Measurements from ENCODE around the gene LRRC3. TPM values are rescaled to one million over a fixed set of nuclear protein-coding genes. Genes with fewer than 3 reads are reported as not detected.
A peak's percentile ranks its signal among the peaks of the same experiment; 100 is the strongest.

The LRRC3 gene
- total RNA-seq, 3 donors from 2014 or later: 2.1 to 17.9 (median 2.7) TPM

DNA sequence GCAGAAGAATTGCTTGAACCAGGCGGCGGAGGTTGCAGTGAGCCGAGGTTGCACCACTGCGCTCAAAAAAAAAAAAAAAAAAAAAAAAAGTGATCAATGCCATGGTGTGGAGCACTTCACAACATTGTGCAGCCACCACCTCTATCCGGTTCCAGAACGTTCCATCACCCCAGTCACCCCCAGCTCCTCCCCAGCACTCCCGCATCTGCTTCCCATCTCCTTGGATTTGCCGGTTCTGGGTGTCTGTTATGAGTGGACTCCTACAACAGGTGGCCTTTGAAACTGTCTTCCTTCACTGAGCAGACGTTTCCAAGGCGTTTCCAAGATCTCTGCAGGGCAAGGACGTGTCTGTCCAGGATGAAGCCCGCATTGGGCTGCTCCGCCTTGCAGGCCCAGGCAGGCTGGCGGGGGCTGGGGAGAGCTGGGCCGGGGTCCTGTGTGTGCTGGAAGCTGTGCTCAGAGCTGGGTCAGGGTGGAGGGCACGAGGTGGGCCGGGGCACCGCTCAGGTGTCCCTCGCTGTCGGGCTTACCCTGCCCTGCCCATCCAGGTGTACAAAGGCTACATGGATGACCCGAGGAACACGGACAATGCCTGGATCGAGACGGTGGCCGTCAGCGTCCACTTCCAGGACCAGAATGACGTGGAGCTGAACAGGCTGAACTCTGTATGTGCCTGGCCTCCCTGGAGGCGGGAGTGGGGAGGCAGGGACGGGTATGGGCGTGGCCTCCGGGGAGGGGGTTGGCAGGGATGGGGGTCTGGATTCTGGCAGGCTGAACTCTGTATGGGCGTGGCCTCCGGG, 14.9 kb upstream of the LRRC3 start:
- H3K4me3 ChIP-seq: no peak overlapping the region
- H3K4me1 ChIP-seq (ENCODE audit: low read depth): no peaks in the 10 kb centered on the region
- TF ChIP-seq, protein P1, sequence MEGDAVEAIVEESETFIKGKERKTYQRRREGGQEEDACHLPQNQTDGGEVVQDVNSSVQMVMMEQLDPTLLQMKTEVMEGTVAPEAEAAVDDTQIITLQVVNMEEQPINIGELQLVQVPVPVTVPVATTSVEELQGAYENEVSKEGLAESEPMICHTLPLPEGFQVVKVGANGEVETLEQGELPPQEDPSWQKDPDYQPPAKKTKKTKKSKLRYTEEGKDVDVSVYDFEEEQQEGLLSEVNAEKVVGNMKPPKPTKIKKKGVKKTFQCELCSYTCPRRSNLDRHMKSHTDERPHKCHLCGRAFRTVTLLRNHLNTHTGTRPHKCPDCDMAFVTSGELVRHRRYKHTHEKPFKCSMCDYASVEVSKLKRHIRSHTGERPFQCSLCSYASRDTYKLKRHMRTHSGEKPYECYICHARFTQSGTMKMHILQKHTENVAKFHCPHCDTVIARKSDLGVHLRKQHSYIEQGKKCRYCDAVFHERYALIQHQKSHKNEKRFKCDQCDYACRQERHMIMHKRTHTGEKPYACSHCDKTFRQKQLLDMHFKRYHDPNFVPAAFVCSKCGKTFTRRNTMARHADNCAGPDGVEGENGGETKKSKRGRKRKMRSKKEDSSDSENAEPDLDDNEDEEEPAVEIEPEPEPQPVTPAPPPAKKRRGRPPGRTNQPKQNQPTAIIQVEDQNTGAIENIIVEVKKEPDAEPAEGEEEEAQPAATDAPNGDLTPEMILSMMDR (IDR thresholded peaks at IDR 0.05): no peak
- H3K9me3 ChIP-seq: no peaks in the 10 kb centered on the region
- ATAC-seq (no peak), DNase-seq (peak in 1 of 3 donors; percentile 37)
- H3K36me3 ChIP-seq (ENCODE audit: low read depth): no peaks in the 10 kb centered on the region
- intact Hi-C loops (cut with DNase I, micrococcal nuclease): no loop called here

DNA sequence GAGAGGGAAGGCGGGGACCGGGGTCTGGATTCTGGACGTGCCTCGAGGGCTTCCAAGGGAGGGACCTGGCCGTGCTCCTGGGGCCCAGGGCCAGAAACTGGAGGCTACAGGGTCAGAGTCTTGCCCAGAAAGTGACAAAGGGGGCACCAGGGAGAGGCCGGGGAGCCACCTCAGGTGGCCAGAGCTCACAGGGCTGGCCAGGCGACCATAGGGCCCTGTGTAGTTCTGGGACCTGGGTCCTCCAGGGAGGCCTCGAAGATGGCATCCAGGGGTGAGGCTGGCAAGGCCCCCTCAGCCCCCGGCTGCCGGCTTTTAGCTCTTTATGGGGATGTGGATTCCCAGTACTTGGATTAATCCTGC, 14.3 kb upstream of the LRRC3 start:
- TF ChIP-seq, protein P1 (IDR thresholded peaks at IDR 0.05): no peak
- DNase-seq (peak in 1 of 3 donors; percentile 30), ATAC-seq (no peak)
- H3K36me3 ChIP-seq (ENCODE audit: low read depth): no peaks in the 10 kb centered on the region
- no peaks in the 10 kb centered on the region for H3K4me1 ChIP-seq (ENCODE audit: low read depth)
- no peak overlapping the region for H3K4me3 ChIP-seq
- H3K9me3 ChIP-seq: no peaks in the 10 kb centered on the region
- intact Hi-C loops (cut with DNase I, micrococcal nuclease): no loop called here

GRCh38 chr21:44441581-44442265, 13.6 kb upstream of the LRRC3 start:
- Histone ChIP-seq H3K4me1 (ENCODE audit: low read depth) (no peaks in the 10 kb centered on the region), H3K36me3 (ENCODE audit: low read depth) (no peaks in the 10 kb centered on the region), H3K9me3 (no peaks in the 10 kb centered on the region), H3K4me3 (no peak overlapping the region)
- no peak for DNase-seq
- intact Hi-C loops (cut with DNase I, micrococcal nuclease): no loop called here
- TF ChIP-seq, protein P1 (IDR thresholded peaks at IDR 0.05): no peak
- ATAC-seq: no peak

- DNase-seq (no peak), ATAC-seq (no peak)
- Histone ChIP-seq H3K4me1 (ENCODE audit: low read depth) (no peaks in the 10 kb centered on the region), H3K4me3 (no peak overlapping the region), H3K9me3 (no peaks in the 10 kb centered on the region), H3K36me3 (ENCODE audit: low read depth) (no peaks in the 10 kb centered on the region)
- TF ChIP-seq, protein P1 (IDR thresholded peaks at IDR 0.05): no peak
- intact Hi-C loops (cut with DNase I, micrococcal nuclease): no loop called here
These were observed 12.8 kb upstream of the LRRC3 start for GRCh38 chr21:44442266-44443125.

- no peak for ATAC-seq
- TF ChIP-seq, protein P1 (IDR thresholded peaks at IDR 0.05): no peak
- intact Hi-C loops (cut with DNase I, micrococcal nuclease): no loop called here
These were observed 11.9 kb upstream of the LRRC3 start for GRCh38 chr21:44443291-44443890.

More at GRCh38 chr21:44443291-44443890, 11.9 kb upstream of the LRRC3 start:
- Histone ChIP-seq H3K4me1 (ENCODE audit: low read depth) (no peaks in the 10 kb centered on the region), H3K36me3 (ENCODE audit: low read depth) (no peaks in the 10 kb centered on the region), H3K9me3 (no peaks in the 10 kb centered on the region), H3K4me3 (no peak overlapping the region)
- peak in 1 of 3 donors; percentile 13 for DNase-seq

Data from mucosa of descending colon (tissue), 3 donors.